HepG2 (cell line): ENCODE results near the gene TBX10. TPM values are rescaled to one million over a fixed set of nuclear protein-coding genes. Genes with fewer than 3 reads are reported as not detected.

ENCODE experiments used
- ATAC-seq: fragments of 200-7000 bp; cut with Tn5 transposase; 3 replicates; pipeline ENCODE4 v1.9.1; 2020; ENCODE audit warnings: mild to moderate bottlenecking, moderate library complexity
- BruUV-seq: library from RNA; stranded (reverse); fragments of 400-500 nt; replicated peaks from 2 replicates; lab custom pipeline; 2021; lab: Mats Ljungman, UMichigan
- CTCF ChIA-PET: fragments of 300-600 bp; formaldehyde crosslinking; extraction: SDS; loops from one replicate; lab custom pipeline; 2021; ENCODE audit warnings: low total read pairs, inconsistent platforms, low intra/inter-chr PET ratio; lab: Yijun Ruan, JAX
- POLR2A ChIA-PET: fragments of 350-600 bp; sonication (Branson Sonifier 250); formaldehyde crosslinking; loops from one replicate; lab custom pipeline; 2020; ENCODE audit warnings: antibody characterized with exemption, inconsistent platforms; lab: Yijun Ruan, JAX
- DNase-seq: peaks from one replicate; pipeline ENCODE4 v3.0.0-alpha.2; 2015; ENCODE audit warnings: low spot score
- FAIRE-seq: peaks from 3 replicates; lab custom pipeline; 2011; peaks lifted over from hg19 to GRCh38; lab: Jason Lieb, UNC
- H2AFZ ChIP-seq: one replicate; pipeline ENCODE4 v1.6.1; 2011; ENCODE audit warnings: low read length, inconsistent platforms
- H3K27ac ChIP-seq: fragments of 300-600 bp; 3 replicates; pipeline ENCODE4 v1.8.0; 2011; ENCODE audit warnings: mixed run types, mild to moderate bottlenecking, mixed read lengths, low read length, inconsistent platforms; ENCODE audit not compliant: insufficient read depth; ENCODE audit errors: extremely low read length
- H3K27me3 ChIP-seq, 2 experiments: fragments of 200-600 bp in 1 of 2; 2 replicates in 1 of 2; 3 replicates in 1 of 2; pipeline versions ENCODE4 v1.6.0 to v1.8.0; 2011; ENCODE audit warnings: low read length in 2 of 2, mild to moderate bottlenecking in 2 of 2, moderate library complexity in 2 of 2, inconsistent platforms in 1 of 2; ENCODE audit not compliant: insufficient read depth in 2 of 2, control insufficient read depth in 1 of 2
- H3K36me3 ChIP-seq, 2 experiments: fragments of 200-600 bp in 1 of 2; replicated peaks in 1 of 2; 2 replicates in 1 of 2; 3 replicates in 1 of 2; pipeline versions ENCODE4 v1.5.1 to v1.8.0; 2011; ENCODE audit warnings: low read length in 2 of 2, inconsistent platforms in 1 of 2; ENCODE audit not compliant: insufficient read depth in 2 of 2, control insufficient read depth in 1 of 2
- H3K4me1 ChIP-seq: 2 replicates; pipeline ENCODE4 v1.5.1; 2012; ENCODE audit warnings: low read length, inconsistent platforms; ENCODE audit not compliant: insufficient read depth
- H3K4me2 ChIP-seq: 2 replicates; pipeline ENCODE4 v1.6.0; 2011; ENCODE audit warnings: low read depth, low read length, inconsistent platforms
- H3K4me3 ChIP-seq, 3 experiments: fragments of 200-600 bp in 1 of 3; sonication (generic), shearing (Covaris generic) in 1 of 3; replicated peaks in 1 of 3; 2 replicates each; pipeline ENCODE4 v1.5.1; 2011 to 2016; ENCODE audit warnings: low read length in 3 of 3, inconsistent platforms in 2 of 3, low read depth in 2 of 3, mild to moderate bottlenecking in 2 of 3, control low read depth in 1 of 3, mixed read lengths in 1 of 3; ENCODE audit not compliant: insufficient read depth in 1 of 3
- H3K79me2 ChIP-seq: one replicate; pipeline ENCODE4 v1.6.1; 2011; ENCODE audit warnings: low read length, inconsistent platforms; ENCODE audit not compliant: insufficient read depth
- H3K9ac ChIP-seq: 2 replicates; pipeline ENCODE4 v1.6.0; 2011; ENCODE audit warnings: mild to moderate bottlenecking, low read depth, low read length, inconsistent platforms; ENCODE audit not compliant: insufficient read depth
- H3K9me3 ChIP-seq: 2 replicates; pipeline ENCODE4 v1.5.1; 2012; ENCODE audit warnings: mild to moderate bottlenecking, low read length
- H4K20me1 ChIP-seq: 2 replicates; pipeline ENCODE4 v1.6.0; 2011; ENCODE audit warnings: inconsistent platforms, mild to moderate bottlenecking, low read length, moderate library complexity; ENCODE audit not compliant: insufficient read depth
- MED8 ChIP-seq: sonication (generic); formaldehyde crosslinking; IDR thresholded peaks from 2 replicates; pipeline ENCODE4 v1.8.1; 2023; ENCODE audit warnings: mild to moderate bottlenecking, missing genetic modification reagents; ENCODE audit not compliant: insufficient replicate concordance
- NFYB ChIP-seq: sonication (generic); formaldehyde crosslinking; IDR thresholded peaks from 2 replicates; pipeline ENCODE4 v1.4.0; 2020; ENCODE audit warnings: missing genetic modification reagents
- ZBTB1 ChIP-seq: sonication (generic); formaldehyde crosslinking; IDR thresholded peaks from 2 replicates; pipeline ENCODE4 v1.4.0; 2020; ENCODE audit warnings: missing genetic modification reagents, borderline replicate concordance
- ZNF547 ChIP-seq: sonication (generic); formaldehyde crosslinking; IDR thresholded peaks from 2 replicates; pipeline ENCODE4 v1.5.1; 2020; ENCODE audit warnings: mild to moderate bottlenecking, missing genetic modification reagents
- ZNF619 ChIP-seq: sonication (generic); formaldehyde crosslinking; IDR thresholded peaks from 2 replicates; pipeline ENCODE4 v1.4.0; 2020; ENCODE audit warnings: mild to moderate bottlenecking, missing genetic modification reagents
- WGBS: methylation state at CpG from one replicate; pipeline ENCODE4 v1.1.6; 2017; ENCODE audit warnings: low lambda C conversion rate; 5-methylcytosine and 5-hydroxymethylcytosine counted together
- in situ Hi-C: cut with HindIII; loops from 2 replicates; pipeline ENCODE4 v1.10.0; 2017; ENCODE audit warnings: low pct_unique_long_range_greater_than_20kb; ENCODE audit not compliant: extremely low pct_ligation_motif_present
- intact Hi-C: fragments of 100-400 bp; cut with micrococcal nuclease; formaldehyde crosslinking; loops from one replicate; pipeline ENCODE4 v1.10.0; 2022; ENCODE audit not compliant: unreplicated experiment
- polyA plus RNA-seq, 8 experiments: library from polyadenylated mRNA; depleted of rRNA in 3 of 8; stranded (reverse) in 7 of 8; unstranded in 1 of 8; fragments of >200 nt; fragmentation: Illumina TruSeq in 4 of 8; extraction: Trizol in 4 of 8; gene quantifications; 2 replicates each; pipeline versions ENCODE4 v1.2.1 to v1.2.3, GENCODE V29; 2011 to 2016; ENCODE audit warnings: low read depth in 4 of 8, missing spikeins in 1 of 8, mixed read lengths in 1 of 8; ENCODE audit not compliant: insufficient read depth in 1 of 8
- total RNA-seq, 5 experiments: library from RNA; depleted of rRNA; stranded (reverse); fragments of >200 nt; fragmentation: Illumina TruSeq; extraction: Trizol; gene quantifications; 2 replicates each; pipeline ENCODE4 v1.2.3, GENCODE V29; 2016; ENCODE audit warnings: low read depth in 1 of 5
- TF ChIP-seq, protein P1 (sequence below): sonication (generic); formaldehyde crosslinking; IDR thresholded peaks from 2 replicates; pipeline ENCODE4 v1.5.1; 2020; ENCODE audit warnings: mild to moderate bottlenecking, missing genetic modification reagents, borderline replicate concordance
- TF ChIP-seq, protein P2 (sequence below): sonication (generic); formaldehyde crosslinking; IDR thresholded peaks from 2 replicates; pipeline ENCODE4 v1.5.0; 2020; ENCODE audit warnings: mild to moderate bottlenecking, missing genetic modification reagents

The TBX10 gene
- total and polyA plus RNA-seq, 2 of the 13 experiments (the other 11 are each of a cell fraction or from before 2014, with no cell fraction given) = 0.27 to 1.7 TPM

DNA sequence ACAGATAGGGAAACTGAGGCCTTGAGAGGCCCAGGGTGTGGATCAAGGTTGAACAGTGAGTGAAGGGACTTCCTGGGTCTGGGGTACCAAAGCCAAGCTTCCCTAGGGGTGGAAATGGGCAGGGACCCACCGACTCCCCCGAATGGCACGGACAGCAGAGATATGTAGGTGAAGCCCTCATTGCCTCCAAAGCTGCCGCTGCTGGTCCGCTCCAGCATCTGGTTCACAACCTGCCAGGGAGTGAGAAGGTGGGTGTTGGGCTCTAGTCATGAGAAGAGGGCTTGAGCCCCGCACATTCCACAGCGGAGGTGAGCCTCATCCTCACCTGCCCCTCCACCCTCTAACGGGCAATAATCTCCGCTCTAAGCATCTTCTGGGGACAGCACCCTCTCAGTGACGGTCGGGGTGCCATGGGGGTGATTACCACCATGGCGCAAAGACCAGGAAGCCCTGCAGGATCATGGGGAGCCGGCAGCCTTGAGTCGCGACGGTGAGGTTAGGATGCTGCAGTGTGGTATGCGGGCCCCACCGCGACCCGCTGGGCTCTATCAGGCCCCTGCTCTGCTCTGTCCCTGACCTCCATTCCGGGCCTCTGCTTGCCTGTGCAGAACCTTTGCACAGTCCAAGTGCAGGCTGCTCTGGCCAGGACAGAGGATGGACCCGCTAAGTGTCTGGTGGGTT, 24.1 kb upstream of the TBX10 start:
- ATAC-seq = no peak
- Histone ChIP-seq H3K9ac (no peak overlapping the region), H4K20me1 (no peaks in the 10 kb centered on the region), H3K36me3 (no peaks in the 10 kb centered on the region), H3K27ac (no peak overlapping the region)
- CTCF ChIA-PET = no interaction called here
- POLR2A ChIA-PET = no interaction called here
- intact Hi-C loops = no loop called here
- TF ChIP-seq, protein P1, sequence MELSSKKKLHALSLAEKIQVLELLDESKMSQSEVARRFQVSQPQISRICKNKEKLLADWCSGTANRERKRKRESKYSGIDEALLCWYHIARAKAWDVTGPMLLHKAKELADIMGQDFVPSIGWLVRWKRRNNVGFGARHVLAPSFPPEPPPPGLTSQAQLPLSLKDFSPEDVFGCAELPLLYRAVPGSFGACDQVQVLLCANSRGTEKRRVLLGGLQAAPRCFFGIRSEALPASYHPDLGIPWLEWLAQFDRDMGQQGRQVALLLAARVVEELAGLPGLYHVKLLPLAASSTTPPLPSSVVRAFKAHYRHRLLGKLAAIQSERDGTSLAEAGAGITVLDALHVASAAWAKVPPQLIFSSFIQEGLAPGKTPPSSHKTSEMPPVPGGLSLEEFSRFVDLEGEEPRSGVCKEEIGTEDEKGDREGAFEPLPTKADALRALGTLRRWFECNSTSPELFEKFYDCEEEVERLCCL (CRISPR knock-in tag) = no peak
- TF ChIP-seq ZBTB1 (no peak), NFYB (CRISPR knock-in tag) (no peak), ZNF547 (CRISPR knock-in tag) (no peak), ZNF619 (no peak), MED8 (CRISPR knock-in tag) (no peak)
- TF ChIP-seq, protein P2, sequence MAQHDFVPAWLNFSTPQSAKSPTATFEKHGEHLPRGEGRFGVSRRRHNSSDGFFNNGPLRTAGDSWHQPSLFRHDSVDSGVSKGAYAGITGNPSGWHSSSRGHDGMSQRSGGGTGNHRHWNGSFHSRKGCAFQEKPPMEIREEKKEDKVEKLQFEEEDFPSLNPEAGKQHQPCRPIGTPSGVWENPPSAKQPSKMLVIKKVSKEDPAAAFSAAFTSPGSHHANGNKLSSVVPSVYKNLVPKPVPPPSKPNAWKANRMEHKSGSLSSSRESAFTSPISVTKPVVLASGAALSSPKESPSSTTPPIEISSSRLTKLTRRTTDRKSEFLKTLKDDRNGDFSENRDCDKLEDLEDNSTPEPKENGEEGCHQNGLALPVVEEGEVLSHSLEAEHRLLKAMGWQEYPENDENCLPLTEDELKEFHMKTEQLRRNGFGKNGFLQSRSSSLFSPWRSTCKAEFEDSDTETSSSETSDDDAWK (CRISPR knock-in tag) = no peak
- TF ChIP-seq, all 625 proteins: peak for 0
- FAIRE-seq (no peak), DNase-seq (no peak)
- H3K4me2 ChIP-seq = no peak overlapping the region
- H3K27me3 ChIP-seq = peaks cover 1 to 17% of the 10 kb centered on the region in 2 experiments; a peak in 3 of 5 replicates
- 54% methylated on average over 5 of the region's 22 CpGs for WGBS
- no peaks in the 10 kb centered on the region for H3K9me3 ChIP-seq
- H3K4me1 ChIP-seq = peaks cover 7% of the 10 kb centered on the region
- in situ Hi-C loops = loop anchor here (25.0 kb wide), 1 partner anchor 124 kb away; no protein-coding TSS in a partner anchor
- BruUV-seq = no TSS peak
- no peaks in the 10 kb centered on the region for H3K79me2 ChIP-seq
- no peak overlapping the region for H3K4me3 ChIP-seq
- no peak overlapping the region for H2AFZ ChIP-seq
